Thoracic aorta (tissue), 2 donors: ENCODE data around the gene PDE4C. TPM values are rescaled to one million over a fixed set of nuclear protein-coding genes. Genes with fewer than 3 reads are reported as not detected.

ENCODE experiments used
- ATAC-seq: fragments of 150-250 bp; one replicate; pipeline ENCODE4 v1.8.0; 2017; ENCODE audit warnings: low read depth; ENCODE audit not compliant: insufficient number of reproducible peaks, low FRiP score
- DNase-seq: peaks from one replicate; pipeline ENCODE4 v3.0.0-alpha.2; 2020; ENCODE audit warnings: low spot score
- H3K27ac ChIP-seq, 2 donors: fragments of 200-600 bp; sonication (generic); 1 replicate in 1 of 2; 2 replicates in 1 of 2; pipeline ENCODE4 v1.5.1; 2016; ENCODE audit warnings: mild to moderate bottlenecking in 2 of 2, moderate library complexity in 2 of 2
- H3K27me3 ChIP-seq: fragments of 200-600 bp; sonication (generic); replicated peaks from 2 replicates; pipeline ENCODE4 v1.6.0; 2016; ENCODE audit warnings: mild to moderate bottlenecking; ENCODE audit not compliant: insufficient read depth
- H3K36me3 ChIP-seq: fragments of 200-600 bp; sonication (generic); one replicate; pipeline ENCODE4 v1.5.1; 2016
- H3K4me1 ChIP-seq, 2 donors: fragments of 200-600 bp; sonication (generic); 1 replicate in 1 of 2; 2 replicates in 1 of 2; pipeline versions ENCODE4 v1.5.1 to v1.6.0; 2016; ENCODE audit warnings: low read depth in 2 of 2, mild to moderate bottlenecking in 1 of 2; ENCODE audit not compliant: control insufficient read depth in 1 of 2
- H3K4me3 ChIP-seq: fragments of 200-600 bp; sonication (generic); 2 replicates; pipeline ENCODE4 v1.5.1; 2016; ENCODE audit warnings: mild to moderate bottlenecking
- H3K9me3 ChIP-seq: fragments of 200-600 bp; sonication (generic); 2 replicates; pipeline ENCODE4 v1.5.1; 2016
- total RNA-seq, 2 donors: library from RNA; depleted of rRNA; stranded (reverse); fragments of >200 nt; gene quantifications; one replicate each; pipeline versions ENCODE4 v1.1.0 to v1.2.3, GENCODE V29; 2016
- TF ChIP-seq, protein P1 (sequence below): fragments of 200-600 bp; sonication (generic); IDR thresholded peaks from one replicate; pipeline ENCODE4 v1.5.1; 2019; ENCODE audit warnings: antibody characterized with exemption

PDE4C gene
- total RNA-seq, 2 donors from 2014 or later, result 0.41 to 0.42 TPM

GRCh38 chr19:18252370-18252717 is 26.1 kb upstream of the PDE4C start:
- Histone ChIP-seq H3K36me3 (peaks cover 4% of the 10 kb centered on the region), H3K4me3 (no peak overlapping the region), H3K27ac (no peak overlapping the region), H3K27me3 (no peaks in the 10 kb centered on the region), H3K9me3 (no peaks in the 10 kb centered on the region), H3K4me1 (no peaks in the 10 kb centered on the region)
- TF ChIP-seq, protein P1, sequence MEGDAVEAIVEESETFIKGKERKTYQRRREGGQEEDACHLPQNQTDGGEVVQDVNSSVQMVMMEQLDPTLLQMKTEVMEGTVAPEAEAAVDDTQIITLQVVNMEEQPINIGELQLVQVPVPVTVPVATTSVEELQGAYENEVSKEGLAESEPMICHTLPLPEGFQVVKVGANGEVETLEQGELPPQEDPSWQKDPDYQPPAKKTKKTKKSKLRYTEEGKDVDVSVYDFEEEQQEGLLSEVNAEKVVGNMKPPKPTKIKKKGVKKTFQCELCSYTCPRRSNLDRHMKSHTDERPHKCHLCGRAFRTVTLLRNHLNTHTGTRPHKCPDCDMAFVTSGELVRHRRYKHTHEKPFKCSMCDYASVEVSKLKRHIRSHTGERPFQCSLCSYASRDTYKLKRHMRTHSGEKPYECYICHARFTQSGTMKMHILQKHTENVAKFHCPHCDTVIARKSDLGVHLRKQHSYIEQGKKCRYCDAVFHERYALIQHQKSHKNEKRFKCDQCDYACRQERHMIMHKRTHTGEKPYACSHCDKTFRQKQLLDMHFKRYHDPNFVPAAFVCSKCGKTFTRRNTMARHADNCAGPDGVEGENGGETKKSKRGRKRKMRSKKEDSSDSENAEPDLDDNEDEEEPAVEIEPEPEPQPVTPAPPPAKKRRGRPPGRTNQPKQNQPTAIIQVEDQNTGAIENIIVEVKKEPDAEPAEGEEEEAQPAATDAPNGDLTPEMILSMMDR, result no peak
- ATAC-seq (no peak), DNase-seq (no peak)

- ATAC-seq, result peak; percentile 48
- H3K36me3 ChIP-seq, result no peaks in the 10 kb centered on the region
- no peak overlapping the region for H3K4me3 ChIP-seq
- TF ChIP-seq, protein P1, result peak; percentile 97
- H3K4me1 ChIP-seq, result no peaks in the 10 kb centered on the region
- no peak overlapping the region for H3K27ac ChIP-seq
- no peaks in the 10 kb centered on the region for H3K27me3 ChIP-seq
- peak; percentile 31 for DNase-seq
- no peaks in the 10 kb centered on the region for H3K9me3 ChIP-seq
Observed at GRCh38 chr19:18251587-18252369, 25.5 kb upstream of the PDE4C start.

- Histone ChIP-seq H3K4me1 (no peaks in the 10 kb centered on the region), H3K27me3 (no peaks in the 10 kb centered on the region), H3K36me3 (no peaks in the 10 kb centered on the region), H3K27ac (no peak overlapping the region), H3K4me3 (no peak overlapping the region), H3K9me3 (no peaks in the 10 kb centered on the region)
- DNase-seq, result no peak
- TF ChIP-seq, protein P1, result no peak
- no peak for ATAC-seq
Observed at GRCh38 chr19:18249834-18250233, 23.6 kb upstream of the PDE4C start.

DNA sequence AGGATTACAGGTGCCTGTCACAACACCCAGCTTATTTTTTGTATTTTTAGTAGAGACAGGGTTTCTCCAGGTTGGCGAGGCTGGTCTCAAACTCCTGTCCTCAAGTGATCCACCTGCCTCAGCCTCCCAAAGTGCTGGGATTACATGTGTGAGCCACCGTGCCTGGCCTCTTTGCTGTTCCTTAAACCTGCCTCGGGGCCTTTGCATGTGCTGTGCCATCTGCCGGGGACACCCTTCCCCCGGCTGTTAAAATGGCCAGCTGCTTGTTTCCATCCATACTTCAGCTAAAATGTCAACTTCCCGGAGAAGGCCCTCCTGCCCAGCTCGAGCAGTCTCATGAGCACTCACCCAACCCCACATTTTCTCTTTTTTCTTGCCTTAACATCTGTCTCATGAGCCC is 19.1 kb upstream of the PDE4C start:
- Histone ChIP-seq H3K4me3 (no peak overlapping the region), H3K36me3 (no peaks in the 10 kb centered on the region), H3K27me3 (no peaks in the 10 kb centered on the region), H3K27ac (no peak overlapping the region), H3K9me3 (no peaks in the 10 kb centered on the region), H3K4me1 (no peaks in the 10 kb centered on the region)
- ATAC-seq (no peak), DNase-seq (no peak)
- TF ChIP-seq, protein P1, result no peak

GRCh38 chr19:18239303-18239702 is 13.1 kb upstream of the PDE4C start:
- Histone ChIP-seq H3K36me3 (no peaks in the 10 kb centered on the region), H3K27me3 (no peaks in the 10 kb centered on the region), H3K4me3 (no peak overlapping the region), H3K27ac (no peak overlapping the region), H3K4me1 (no peaks in the 10 kb centered on the region), H3K9me3 (no peaks in the 10 kb centered on the region)
- TF ChIP-seq, protein P1, result no peak
- ATAC-seq (no peak), DNase-seq (no peak)
